ENCODE measurements around the gene SDHAF4. TPM values are rescaled to one million over a fixed set of nuclear protein-coding genes. Genes with fewer than 3 reads are reported as not detected.

Gene SDHAF4
- total RNA-seq, 2 experiments from 2014 or later, result 2.2 to 2.6 TPM

GRCh38 chr6:70531133-70531532 lies 35.6 kb upstream of the SDHAF4 start:
- Histone ChIP-seq H3K27ac (ENCODE audit: low read depth in 1 of 2, low read length in 2 of 2) (no peak overlapping the region), H3K27me3 (ENCODE audit: control insufficient read depth in 1 of 2, insufficient read depth in 2 of 2, low read length in 2 of 2) (no peaks in the 10 kb centered on the region), H3K4me3 (ENCODE audit: low read length) (no peak overlapping the region), H3K4me1 (ENCODE audit: insufficient read depth, low read length) (no peaks in the 10 kb centered on the region), H3K9me3 (ENCODE audit: control insufficient read depth in 1 of 2, insufficient read depth in 1 of 2, low read length in 2 of 2) (no peaks in the 10 kb centered on the region), H3K36me3 (ENCODE audit: insufficient read depth, low read length) (peaks cover 2% of the 10 kb centered on the region)
- Mint-ChIP-seq H3K27me3 (no peaks in the 10 kb centered on the region), H3K4me3 (no peak overlapping the region), H3K4me1 (ENCODE audit: low read depth) (no peaks in the 10 kb centered on the region), H3K9me3 (no peaks in the 10 kb centered on the region), H3K27ac (no peak overlapping the region), H3K36me3 (ENCODE audit: low read depth) (peaks cover 10% of the 10 kb centered on the region)
- no peak for TF ChIP-seq CTCF (IDR thresholded peaks at IDR 0.05)
- intact Hi-C loops (cut with DNase I, micrococcal nuclease), result no loop called here
- ATAC-seq (ENCODE audit: poor library complexity) (no peak), DNase-seq (no peak)
- CTCF ChIA-PET, result interaction anchor here (1.0 kb wide), 1 partner anchor 156 kb away, joined by 4 read pairs; no protein-coding TSS in a partner anchor
- POLR2A ChIA-PET, result no interaction called here

GRCh38 chr6:70537266-70537665 lies 29.5 kb upstream of the SDHAF4 start:
- H3K9me3 ChIP-seq (ENCODE audit: control insufficient read depth in 1 of 2, insufficient read depth in 1 of 2, low read length in 2 of 2), result no peaks in the 10 kb centered on the region
- H3K4me1 ChIP-seq (ENCODE audit: insufficient read depth, low read length), result no peaks in the 10 kb centered on the region
- Mint-ChIP-seq H3K27ac (no peak overlapping the region), H3K4me3 (no peak overlapping the region), H3K4me1 (ENCODE audit: low read depth) (no peaks in the 10 kb centered on the region), H3K27me3 (no peaks in the 10 kb centered on the region), H3K36me3 (ENCODE audit: low read depth) (peaks cover 14% of the 10 kb centered on the region), H3K9me3 (no peaks in the 10 kb centered on the region)
- no peak for TF ChIP-seq CTCF (IDR thresholded peaks at IDR 0.05)
- H3K27me3 ChIP-seq (ENCODE audit: control insufficient read depth in 1 of 2, insufficient read depth in 2 of 2, low read length in 2 of 2), result no peaks in the 10 kb centered on the region
- ChIA-PET POLR2A (no interaction called here), CTCF (no interaction called here)
- H3K4me3 ChIP-seq (ENCODE audit: low read length), result no peak overlapping the region
- ATAC-seq (ENCODE audit: poor library complexity) (no peak), DNase-seq (no peak)
- peaks cover 2% of the 10 kb centered on the region for H3K36me3 ChIP-seq (ENCODE audit: insufficient read depth, low read length)
- H3K27ac ChIP-seq (ENCODE audit: low read depth in 1 of 2, low read length in 2 of 2), result no peak overlapping the region
- intact Hi-C loops (cut with DNase I, micrococcal nuclease), result no loop called here

GRCh38 chr6:70538376-70538775 lies 28.4 kb upstream of the SDHAF4 start:
- intact Hi-C loops (cut with DNase I, micrococcal nuclease), result no loop called here
- ATAC-seq (ENCODE audit: poor library complexity), result no peak
- no peak for DNase-seq
- H3K27ac ChIP-seq (ENCODE audit: low read depth in 1 of 2, low read length in 2 of 2), result no peak overlapping the region
- H3K36me3 ChIP-seq (ENCODE audit: insufficient read depth, low read length), result peaks cover 2% of the 10 kb centered on the region
- Mint-ChIP-seq H3K4me1 (ENCODE audit: low read depth) (no peaks in the 10 kb centered on the region), H3K9me3 (no peaks in the 10 kb centered on the region), H3K4me3 (no peak overlapping the region), H3K27ac (no peak overlapping the region), H3K36me3 (ENCODE audit: low read depth) (peaks cover 10% of the 10 kb centered on the region), H3K27me3 (no peaks in the 10 kb centered on the region)
- ChIA-PET CTCF (no interaction called here), POLR2A (no interaction called here)
- H3K27me3 ChIP-seq (ENCODE audit: control insufficient read depth in 1 of 2, insufficient read depth in 2 of 2, low read length in 2 of 2), result no peaks in the 10 kb centered on the region
- TF ChIP-seq CTCF (IDR thresholded peaks at IDR 0.05), result no peak
- no peaks in the 10 kb centered on the region for H3K4me1 ChIP-seq (ENCODE audit: insufficient read depth, low read length)
- no peaks in the 10 kb centered on the region for H3K9me3 ChIP-seq (ENCODE audit: control insufficient read depth in 1 of 2, insufficient read depth in 1 of 2, low read length in 2 of 2)
- H3K4me3 ChIP-seq (ENCODE audit: low read length), result no peak overlapping the region
